ENCODE results near the gene CLASP1. TPM values are rescaled to one million over a fixed set of nuclear protein-coding genes. Genes with fewer than 3 reads are reported as not detected.

The CLASP1 gene
- total and polyA plus RNA-seq, 2 donors, result 25.4 to 109 TPM

DNA sequence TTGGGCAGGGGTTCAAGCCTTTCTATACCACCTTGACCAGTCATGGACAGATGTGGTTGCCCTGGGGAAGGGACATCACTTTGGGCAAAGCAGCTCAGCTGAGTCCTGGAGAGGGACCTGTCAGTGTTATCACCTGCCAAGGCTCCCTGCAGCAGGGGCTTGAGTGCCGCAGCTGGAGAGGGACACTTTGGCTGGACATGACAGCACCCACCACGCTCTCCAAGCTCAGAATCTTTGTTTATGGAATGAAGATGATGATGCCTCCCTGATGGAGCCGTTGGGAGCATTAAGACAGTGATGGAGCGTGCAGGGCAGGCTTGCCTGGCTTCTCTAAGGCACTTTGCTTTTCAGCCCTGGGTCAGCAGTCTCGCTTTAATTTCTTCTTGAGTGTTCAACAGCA, 360.0 kb downstream of the CLASP1 start:
- Histone ChIP-seq H3K4me1 (ENCODE audit: insufficient read depth) (peaks cover 4% of the 10 kb centered on the region), H3K36me3 (ENCODE audit: insufficient read depth) (no peaks in the 10 kb centered on the region), H3K4me3 (ENCODE audit: low read depth, low read length) (no peak overlapping the region), H3K27ac (ENCODE audit: low read depth) (no peak overlapping the region)
- DNase-seq (ENCODE audit: extremely low spot score), result no peak
- 70% methylated on average over 5 of the region's 5 CpGs for WGBS

DNA sequence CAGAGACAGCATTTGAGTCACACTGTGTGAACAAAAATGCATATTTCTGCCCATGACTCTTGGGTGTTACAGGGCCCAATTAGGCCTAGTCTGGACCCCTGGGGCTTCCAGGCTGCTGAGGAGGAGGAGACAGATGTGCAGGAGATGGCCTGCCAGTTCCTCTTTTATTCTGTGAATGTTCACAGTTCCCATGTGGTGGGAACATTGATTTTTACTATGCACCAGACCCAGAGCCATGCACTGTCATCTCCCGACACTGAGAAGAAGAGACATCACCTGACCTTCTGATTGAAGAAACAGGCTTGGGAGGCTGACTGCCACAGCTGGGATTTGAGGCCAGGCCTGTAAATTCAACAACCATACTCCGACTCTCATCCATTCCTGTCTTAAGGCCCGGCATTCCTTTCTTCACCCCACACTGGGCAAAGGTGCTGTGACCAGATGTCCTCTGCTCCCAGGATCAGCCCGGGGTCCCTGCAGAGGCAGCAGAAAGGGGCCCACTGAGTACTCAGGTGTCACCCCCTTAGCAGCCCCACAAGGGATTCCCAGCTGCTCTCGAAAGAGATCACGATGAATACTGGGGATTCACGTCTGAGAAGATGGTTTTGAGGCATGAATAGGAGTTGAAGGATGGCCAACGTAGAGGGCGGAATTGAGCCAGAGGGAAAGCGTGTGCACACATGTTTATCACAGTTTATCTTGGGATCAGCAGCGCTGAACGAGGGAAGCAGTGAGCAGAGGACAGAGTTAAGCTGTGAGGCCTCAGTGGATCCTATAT, 360.6 kb downstream of the CLASP1 start:
- no peak overlapping the region for H3K27ac ChIP-seq (ENCODE audit: low read depth)
- peaks cover 4% of the 10 kb centered on the region for H3K4me1 ChIP-seq (ENCODE audit: insufficient read depth)
- no peak overlapping the region for H3K4me3 ChIP-seq (ENCODE audit: low read depth, low read length)
- no peak for DNase-seq (ENCODE audit: extremely low spot score)
- WGBS, result 73% methylated on average over 12 of the region's 12 CpGs
- H3K36me3 ChIP-seq (ENCODE audit: insufficient read depth), result no peaks in the 10 kb centered on the region

- no peaks in the 10 kb centered on the region for H3K36me3 ChIP-seq (ENCODE audit: insufficient read depth)
- 95% methylated on average over 4 of the region's 4 CpGs for WGBS
- no peak for DNase-seq (ENCODE audit: extremely low spot score)
- H3K4me3 ChIP-seq (ENCODE audit: low read depth, low read length), result no peak overlapping the region
- peaks cover 4% of the 10 kb centered on the region for H3K4me1 ChIP-seq (ENCODE audit: insufficient read depth)
- H3K27ac ChIP-seq (ENCODE audit: low read depth), result no peak overlapping the region
These were observed 361.3 kb downstream of the CLASP1 start for GRCh38 chr2:121287956-121288355.

Small RNAs within 50 kb of the gene (small RNA-seq; reads per million reads assigned to genes)
- not detected for gene RF00019
- gene RNU4ATAC, result 1,974 reads per million, percentile 99 among the genes with 10 or more reads in this experiment

Other genes starting within 250 kb of the CLASP1 start
- gene RNU4ATAC, start 118.6 kb downstream of the CLASP1 start, total RNA-seq, result under 0.01 TPM
- gene RNU4ATAC, start 118.6 kb downstream of the CLASP1 start, polyA plus RNA-seq, result not detected
- gene NIFK, start 87.4 kb upstream of the CLASP1 start, total RNA-seq, result 72.0 TPM
- gene NIFK, start 87.4 kb upstream of the CLASP1 start, polyA plus RNA-seq, result 28.1 TPM
- 58.8 TPM for gene TSN, start 106.2 kb upstream of the CLASP1 start, total RNA-seq
- 34.6 TPM for gene TSN, start 106.2 kb upstream of the CLASP1 start, polyA plus RNA-seq